GM10847 (cell line): Measurements from ENCODE around the gene DTX2.
"Not testable (repeated sequence)": the region's sequence is repeated elsewhere in the genome, so short reads cannot be mapped to it uniquely, and the experiment has no call there.

Experiments used
- POLR2A ChIP-seq: IDR thresholded peaks from 2 replicates; pipeline ENCODE4 v1.6.1; 2011; ENCODE audit not compliant: insufficient read length; ENCODE audit errors: extremely low read depth

The DTX2 gene

GRCh38 chr7:76461464-76462101 is at the start of gene DTX2:
TSS of gene DTX2 (plus strand) at chr7:76461709. CDS start at chr7:76480510, 18,801 bp downstream.
- not testable (repeated sequence) for TF ChIP-seq POLR2A

DNA sequence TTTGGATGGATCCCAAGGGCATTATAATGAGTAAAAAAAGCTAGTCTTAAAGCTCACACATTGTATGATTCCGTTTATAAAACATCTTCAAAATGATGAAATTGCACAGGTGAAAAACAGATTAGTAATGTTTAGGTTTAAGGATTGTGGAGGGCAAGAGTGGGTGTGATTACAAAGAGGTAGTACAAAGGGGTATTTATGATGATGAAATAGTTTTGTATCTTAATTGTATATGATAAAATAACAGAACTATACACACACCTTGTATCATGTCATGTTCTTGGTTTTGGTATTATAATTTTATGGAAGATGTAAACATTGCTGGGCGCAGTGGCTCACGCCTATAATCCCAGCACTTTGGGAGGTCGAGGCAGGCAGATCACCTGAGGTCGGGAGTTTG is 49.3 kb upstream of the DTX2 start:
- TF ChIP-seq POLR2A, result no peak

- no peak for TF ChIP-seq POLR2A
These were observed 37.7 kb upstream of the DTX2 start for GRCh38 chr7:76423666-76424412.

DNA sequence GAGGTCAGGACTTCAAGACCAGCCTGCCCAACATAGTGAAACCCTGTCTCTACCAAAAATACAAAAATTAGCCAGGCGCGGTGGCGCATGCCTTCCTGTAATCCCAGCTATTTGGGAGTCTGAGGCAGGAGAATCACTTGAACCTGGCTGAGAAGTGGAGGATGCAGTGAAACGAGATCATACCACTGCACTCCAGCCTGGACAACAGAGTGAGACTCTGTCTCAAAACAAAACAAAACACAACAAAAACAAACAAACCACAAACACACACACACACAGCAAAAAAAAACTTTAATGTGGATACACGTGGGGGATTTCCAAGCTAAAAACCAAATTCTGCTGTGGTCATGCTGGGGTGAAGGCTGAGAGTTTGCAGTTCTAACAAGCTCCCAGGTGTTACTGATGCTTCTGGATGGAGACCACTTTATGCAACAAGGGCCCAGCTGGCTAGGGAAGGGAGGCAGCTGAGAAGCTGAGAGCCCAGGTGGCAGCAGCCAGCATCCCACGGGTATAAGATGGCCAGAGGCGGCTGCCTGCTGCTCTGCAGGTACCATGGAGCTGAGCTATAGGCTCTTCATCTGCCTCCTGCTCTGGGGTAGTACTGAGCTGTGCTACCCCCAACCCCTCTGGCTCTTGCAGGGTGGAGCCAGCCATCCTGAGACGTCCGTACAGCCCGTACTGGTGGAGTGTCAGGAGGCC is 36.9 kb upstream of the DTX2 start, which contains the start of gene ZP3:
ZP3 (plus strand) TSS at position 538 of the 699 bp plus-strand sequence; CDS start at position 553, 15 bp downstream.
- no peak for TF ChIP-seq POLR2A

DNA sequence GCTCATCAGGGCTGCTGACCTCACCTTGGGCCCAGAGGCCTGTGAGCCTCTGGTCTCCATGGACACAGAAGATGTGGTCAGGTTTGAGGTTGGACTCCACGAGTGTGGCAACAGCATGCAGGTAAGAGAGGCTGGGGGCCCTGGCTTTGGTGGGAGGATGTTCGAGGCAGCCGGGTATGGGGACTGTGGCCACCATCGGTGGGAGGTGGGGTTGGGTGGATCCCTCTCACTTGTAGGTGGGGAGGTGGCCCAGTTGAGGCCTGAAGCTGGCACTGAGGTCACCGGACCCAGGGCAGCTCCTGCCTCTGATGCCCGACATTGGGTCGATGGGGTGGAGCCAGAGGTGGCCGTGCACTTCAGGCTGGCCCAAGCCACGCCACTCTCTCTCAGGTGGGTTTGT is 36.4 kb upstream of the DTX2 start:
- TF ChIP-seq POLR2A, result no peak

GRCh38 chr7:76426246-76426645 is 35.3 kb upstream of the DTX2 start:
- no peak for TF ChIP-seq POLR2A

DNA sequence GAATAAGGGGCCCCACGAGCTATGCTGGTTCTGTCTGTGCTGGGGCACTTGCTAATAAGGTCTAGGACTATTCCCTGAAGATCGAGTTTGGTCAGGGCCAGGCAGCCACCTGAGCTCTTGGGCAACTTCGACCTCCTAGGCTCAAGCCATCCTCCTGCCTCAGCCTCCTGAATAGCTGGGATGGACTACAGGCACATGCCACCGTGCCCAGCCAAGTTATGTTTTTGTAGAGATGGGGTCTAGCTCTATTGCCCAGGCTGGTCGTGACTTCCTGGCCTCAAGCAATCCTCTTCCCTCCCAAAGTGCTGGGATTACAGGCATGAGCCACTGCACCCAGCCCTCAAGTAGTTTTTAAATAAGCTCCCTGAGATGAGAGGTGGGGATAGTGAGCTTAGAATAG is 33.9 kb upstream of the DTX2 start:
- TF ChIP-seq POLR2A, result no peak

DNA sequence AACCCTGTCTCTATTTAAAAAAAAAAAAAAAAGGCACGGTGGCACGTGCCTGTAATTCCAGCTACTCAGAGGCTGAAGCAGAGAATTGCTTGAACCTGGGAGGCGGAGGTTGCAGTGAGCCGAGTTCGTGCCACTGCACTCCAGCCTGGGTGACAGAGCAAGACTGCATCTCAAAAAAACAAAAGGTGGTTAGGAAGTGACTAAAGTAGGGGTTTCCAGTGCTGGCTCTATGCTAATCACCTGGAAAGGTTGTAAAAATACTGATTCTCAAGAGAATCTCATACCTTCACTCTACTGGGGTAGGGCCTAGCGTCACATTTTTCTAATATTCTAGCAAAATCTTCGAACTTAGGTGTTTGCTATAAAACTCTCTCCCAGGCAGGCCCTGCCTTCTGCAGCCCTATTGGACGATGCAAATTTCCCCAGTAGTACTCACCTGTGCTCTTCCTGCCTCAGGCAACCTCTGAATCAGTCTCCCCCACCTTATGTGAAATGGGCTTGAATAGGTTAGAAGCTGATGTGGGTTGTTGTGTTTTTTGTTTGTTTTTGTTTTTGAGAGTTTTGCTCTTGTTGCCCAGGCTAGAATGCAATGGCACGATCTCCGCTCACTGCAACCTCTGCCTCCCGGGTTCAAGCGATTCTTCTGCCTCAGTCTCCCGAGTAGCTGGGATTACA is 33.2 kb upstream of the DTX2 start:
- no peak for TF ChIP-seq POLR2A

- TF ChIP-seq POLR2A, result no peak
These were observed 32.4 kb upstream of the DTX2 start for GRCh38 chr7:76428868-76429805.

GRCh38 chr7:76430211-76430610 is 31.3 kb upstream of the DTX2 start:
- no peak for TF ChIP-seq POLR2A

- TF ChIP-seq POLR2A, result no peak
These were observed 30.7 kb upstream of the DTX2 start for GRCh38 chr7:76430836-76431235.

DNA sequence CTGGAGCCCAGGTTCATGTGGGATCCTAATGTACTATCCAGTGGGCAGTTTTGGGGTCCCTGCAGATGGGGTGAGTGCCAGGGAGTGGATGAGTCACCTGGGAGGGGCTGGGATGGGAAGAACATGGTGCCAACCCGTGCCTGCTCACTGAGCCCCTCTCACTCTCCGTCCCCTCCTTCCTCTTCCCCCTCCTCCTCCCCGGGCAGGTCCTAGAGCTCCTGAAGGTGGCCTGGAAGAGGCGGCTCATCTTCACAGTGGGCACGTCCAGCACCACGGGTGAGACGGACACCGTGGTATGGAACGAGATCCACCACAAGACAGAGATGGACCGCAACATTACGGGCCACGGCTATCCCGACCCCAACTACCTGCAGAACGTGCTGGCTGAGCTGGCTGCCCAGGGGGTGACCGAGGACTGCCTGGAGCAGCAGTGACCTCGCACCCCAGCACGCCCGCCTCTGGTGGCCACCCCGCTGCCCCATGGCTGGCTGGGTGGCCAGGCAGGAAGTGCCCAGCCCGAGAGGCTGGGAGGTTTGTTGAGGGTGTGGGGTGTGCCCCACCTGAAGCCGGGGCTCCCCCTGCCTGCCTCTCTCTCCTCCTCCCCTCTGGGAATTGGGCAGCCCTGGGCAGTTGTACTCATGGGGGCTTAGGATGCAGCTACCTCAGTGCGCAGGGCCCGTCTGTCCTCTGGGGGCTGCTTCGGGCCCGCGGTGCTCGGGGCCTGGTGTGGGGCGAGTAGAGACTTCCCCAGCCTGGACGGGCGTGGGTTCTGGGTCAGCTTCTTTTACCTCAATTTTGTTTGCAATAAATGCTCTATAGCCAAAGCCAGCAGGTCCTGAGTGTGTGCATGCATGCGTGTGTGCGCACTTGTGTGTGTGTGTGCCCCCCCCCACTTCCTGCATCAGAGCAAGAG is 43.9 kb downstream of the DTX2 start:
- TF ChIP-seq POLR2A, result no peak

DNA sequence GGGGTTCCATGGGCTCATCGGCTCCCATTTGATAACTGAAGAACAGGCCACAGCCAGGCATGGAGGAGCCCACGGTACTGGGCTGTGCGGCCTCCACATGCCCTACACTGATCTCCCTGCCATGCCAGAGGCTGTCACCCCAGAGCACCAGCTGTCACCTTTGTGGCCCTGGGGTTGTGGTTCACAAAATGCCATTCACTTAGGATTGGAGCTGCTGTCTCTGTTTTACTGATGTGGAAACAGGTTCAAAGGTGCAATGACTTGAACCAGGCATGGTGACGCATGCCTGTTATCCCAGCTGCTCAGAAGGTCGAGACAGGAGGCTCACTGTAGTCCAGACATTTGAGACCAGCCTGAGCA is 44.6 kb downstream of the DTX2 start:
- no peak for TF ChIP-seq POLR2A
